Astrocyte (in vitro differentiated cells and primary cell): ENCODE data around the gene TBC1D5.

Experiments
- CTCF ChIP-seq: IDR thresholded peaks from 2 replicates; pipeline ENCODE4 v1.5.1; 2011; ENCODE audit warnings: low read depth, mild to moderate bottlenecking, inconsistent platforms, low read length, moderate library complexity; ENCODE audit not compliant: insufficient read depth
- EZH2 ChIP-seq: IDR thresholded peaks from 2 replicates; pipeline ENCODE4 v1.6.1; 2012; ENCODE audit warnings: mild to moderate bottlenecking, low read length, inconsistent platforms; ENCODE audit not compliant: insufficient read depth

- TF ChIP-seq CTCF (no peak), EZH2 (no peak)
Observed at GRCh38 chr3:17367171-17367570, 375.3 kb downstream of the TBC1D5 start.
